RWPE2 (cell line): ENCODE results near the gene EMILIN1.

Experiments used
- ATAC-seq: fragments of 200-7000 bp; cut with Tn5 transposase; 3 replicates; pipeline ENCODE4 v1.9.1; 2021; ENCODE audit warnings: low read depth
- DNase-seq: peaks from one replicate; pipeline ENCODE4 v3.0.0-alpha.2; 2020; ENCODE audit warnings: low spot score
- H3K27ac ChIP-seq: fragments of 450-650 bp; 2 replicates; pipeline ENCODE4 v1.5.1; 2017; ENCODE audit warnings: mild to moderate bottlenecking; ENCODE audit not compliant: poor library complexity, severe bottlenecking
- H3K27me3 ChIP-seq: fragments of 250-450 bp; sonication (Bioruptor Pico); 2 replicates; pipeline ENCODE4 v1.5.1; 2021; ENCODE audit warnings: mild to moderate bottlenecking, moderate library complexity; ENCODE audit not compliant: insufficient read depth, poor library complexity, severe bottlenecking
- H3K36me3 ChIP-seq: fragments of 250-450 bp; sonication (Bioruptor Pico); 2 replicates; pipeline ENCODE4 v1.5.1; 2020; ENCODE audit warnings: low read depth, mild to moderate bottlenecking, moderate library complexity
- H3K4me1 ChIP-seq: fragments of 250-450 bp; sonication (Bioruptor Pico); 2 replicates; pipeline ENCODE4 v1.5.1; 2021; ENCODE audit warnings: mild to moderate bottlenecking, moderate library complexity; ENCODE audit not compliant: insufficient read depth, poor library complexity, severe bottlenecking
- H3K4me3 ChIP-seq: fragments of 250-450 bp; sonication (Bioruptor Pico); 2 replicates; pipeline ENCODE4 v1.5.1; 2021; ENCODE audit warnings: mild to moderate bottlenecking, moderate library complexity; ENCODE audit not compliant: severe bottlenecking
- H3K9me3 ChIP-seq: fragments of 250-450 bp; sonication (Bioruptor Pico); 2 replicates; pipeline ENCODE4 v1.5.1; 2021; ENCODE audit warnings: mild to moderate bottlenecking, moderate library complexity; ENCODE audit not compliant: severe bottlenecking
- TF ChIP-seq, protein P1 (sequence below): fragments of 450-650 bp; IDR thresholded peaks from one replicate; pipeline ENCODE4 v1.5.1; 2017; ENCODE audit warnings: mild to moderate bottlenecking, moderate library complexity; ENCODE audit not compliant: poor library complexity, severe bottlenecking

EMILIN1 gene

GRCh38 chr2:27050281-27050995, 28.0 kb upstream of the EMILIN1 start:
- Histone ChIP-seq H3K4me1 (peaks cover 3% of the 10 kb centered on the region), H3K4me3 (peak overlapping the region; percentile 73), H3K27ac (peak overlapping the region; percentile 64), H3K27me3 (no peaks in the 10 kb centered on the region), H3K36me3 (peaks cover 15% of the 10 kb centered on the region), H3K9me3 (no peaks in the 10 kb centered on the region)
- peak; percentile 71 for ATAC-seq
- DNase-seq, result peak; percentile 82
- TF ChIP-seq, protein P1, sequence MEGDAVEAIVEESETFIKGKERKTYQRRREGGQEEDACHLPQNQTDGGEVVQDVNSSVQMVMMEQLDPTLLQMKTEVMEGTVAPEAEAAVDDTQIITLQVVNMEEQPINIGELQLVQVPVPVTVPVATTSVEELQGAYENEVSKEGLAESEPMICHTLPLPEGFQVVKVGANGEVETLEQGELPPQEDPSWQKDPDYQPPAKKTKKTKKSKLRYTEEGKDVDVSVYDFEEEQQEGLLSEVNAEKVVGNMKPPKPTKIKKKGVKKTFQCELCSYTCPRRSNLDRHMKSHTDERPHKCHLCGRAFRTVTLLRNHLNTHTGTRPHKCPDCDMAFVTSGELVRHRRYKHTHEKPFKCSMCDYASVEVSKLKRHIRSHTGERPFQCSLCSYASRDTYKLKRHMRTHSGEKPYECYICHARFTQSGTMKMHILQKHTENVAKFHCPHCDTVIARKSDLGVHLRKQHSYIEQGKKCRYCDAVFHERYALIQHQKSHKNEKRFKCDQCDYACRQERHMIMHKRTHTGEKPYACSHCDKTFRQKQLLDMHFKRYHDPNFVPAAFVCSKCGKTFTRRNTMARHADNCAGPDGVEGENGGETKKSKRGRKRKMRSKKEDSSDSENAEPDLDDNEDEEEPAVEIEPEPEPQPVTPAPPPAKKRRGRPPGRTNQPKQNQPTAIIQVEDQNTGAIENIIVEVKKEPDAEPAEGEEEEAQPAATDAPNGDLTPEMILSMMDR, result peak; percentile 19

GRCh38 chr2:27050996-27051901, 27.2 kb upstream of the EMILIN1 start, which contains the start of gene AGBL5:
TSS of gene AGBL5 (plus strand) at chr2:27051668. CDS start at chr2:27052959, 1,291 bp downstream.
- TF ChIP-seq, protein P1, result no peak
- Histone ChIP-seq H3K36me3 (peaks cover 24% of the 10 kb centered on the region), H3K4me3 (peak within 1 kb of the TSS; percentile 73), H3K4me1 (peaks cover 3% of the 10 kb centered on the region), H3K27me3 (no peaks in the 10 kb centered on the region), H3K9me3 (no peaks in the 10 kb centered on the region), H3K27ac (peak within 1 kb of the TSS; percentile 64)
- peak; percentile 94 for DNase-seq
- ATAC-seq, result peak; percentile 69

DNA sequence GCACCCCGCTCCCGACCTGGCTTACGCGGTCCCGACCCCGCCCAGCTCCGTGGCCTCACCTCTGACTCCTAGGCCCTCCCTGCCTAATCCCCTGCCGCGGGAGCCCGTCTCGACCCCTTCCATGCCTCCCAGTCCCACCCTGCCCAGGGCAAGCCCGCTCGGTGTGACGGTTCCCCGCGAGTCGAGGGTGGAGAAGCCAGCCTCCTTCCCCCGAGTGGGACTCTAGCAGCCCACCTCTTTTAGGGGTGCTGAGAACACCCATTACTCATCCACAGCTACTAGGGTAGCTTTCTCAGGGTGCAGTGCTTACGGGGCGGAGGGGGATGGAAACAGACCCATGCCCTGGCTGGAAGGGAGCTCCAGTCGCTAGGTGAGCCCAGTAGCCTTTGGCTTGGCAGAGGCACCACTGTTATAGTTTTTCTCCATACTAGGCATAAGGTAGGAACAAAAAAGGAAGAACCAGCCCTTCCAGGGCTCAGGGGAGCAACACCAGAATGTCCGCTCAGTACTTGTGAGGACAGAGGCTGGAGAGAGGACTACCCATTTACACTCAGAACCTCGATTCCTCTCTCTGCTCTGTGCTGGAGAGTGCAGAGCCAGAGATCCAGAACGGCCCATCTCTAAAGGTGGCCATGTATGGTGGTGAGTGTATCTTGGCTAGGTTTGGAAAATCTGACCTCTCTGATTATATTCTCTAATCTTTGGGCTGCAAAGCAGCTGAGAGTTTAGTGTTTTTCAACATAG, 26.3 kb upstream of the EMILIN1 start:
- peaks cover 3% of the 10 kb centered on the region for H3K4me1 ChIP-seq
- DNase-seq (no peak), ATAC-seq (no peak)
- no peaks in the 10 kb centered on the region for H3K9me3 ChIP-seq
- H3K27me3 ChIP-seq, result no peaks in the 10 kb centered on the region
- peak overlapping the region; percentile 64 for H3K27ac ChIP-seq
- peak overlapping the region; percentile 73 for H3K4me3 ChIP-seq
- TF ChIP-seq, protein P1, result no peak
- H3K36me3 ChIP-seq, result peaks cover 30% of the 10 kb centered on the region

GRCh38 chr2:27053321-27053720, 25.1 kb upstream of the EMILIN1 start:
- peaks cover 36% of the 10 kb centered on the region for H3K36me3 ChIP-seq
- no peak overlapping the region for H3K4me3 ChIP-seq

More at GRCh38 chr2:27053321-27053720, 25.1 kb upstream of the EMILIN1 start:
- Histone ChIP-seq H3K27ac (no peak overlapping the region), H3K27me3 (no peaks in the 10 kb centered on the region), H3K4me1 (peaks cover 3% of the 10 kb centered on the region), H3K9me3 (no peaks in the 10 kb centered on the region)
- TF ChIP-seq, protein P1, result no peak
- DNase-seq (no peak), ATAC-seq (no peak)
